ENCODE measurements around the gene FAM117A.

Gene FAM117A

GRCh38 chr17:49762151-49762941 is 1.6 kb downstream of the FAM117A start:
- no peak for DNase-seq (ENCODE audit: low spot score)

GRCh38 chr17:49760932-49761558 is 2.9 kb downstream of the FAM117A start:
- DNase-seq (ENCODE audit: low spot score): no peak

GRCh38 chr17:49760296-49760695 is 3.6 kb downstream of the FAM117A start:
- no peak for DNase-seq (ENCODE audit: low spot score)

GRCh38 chr17:49759203-49759602 is 4.7 kb downstream of the FAM117A start:
- DNase-seq (ENCODE audit: low spot score): no peak

- peak; percentile 49 for DNase-seq (ENCODE audit: low spot score)
These were observed 5.4 kb downstream of the FAM117A start for GRCh38 chr17:49758464-49759010.

- no peak for DNase-seq (ENCODE audit: low spot score)
These were observed 6.7 kb downstream of the FAM117A start for GRCh38 chr17:49757151-49757777.

GRCh38 chr17:49756323-49757150 is 7.4 kb downstream of the FAM117A start:
- DNase-seq (ENCODE audit: low spot score): no peak

GRCh38 chr17:49755663-49756283 is 8.2 kb downstream of the FAM117A start:
- no peak for DNase-seq (ENCODE audit: low spot score)

GRCh38 chr17:49753959-49754391 is 10.0 kb downstream of the FAM117A start:
- peak; percentile 43 for DNase-seq (ENCODE audit: low spot score)

- DNase-seq (ENCODE audit: low spot score): no peak
These were observed 11.4 kb downstream of the FAM117A start for GRCh38 chr17:49752508-49752907.

GRCh38 chr17:49749730-49750129 is 14.2 kb downstream of the FAM117A start:
- DNase-seq (ENCODE audit: low spot score): no peak

- no peak for DNase-seq (ENCODE audit: low spot score)
These were observed 15.1 kb downstream of the FAM117A start for GRCh38 chr17:49748791-49749190.

- DNase-seq (ENCODE audit: low spot score): no peak
These were observed 15.7 kb downstream of the FAM117A start for GRCh38 chr17:49748223-49748622.

GRCh38 chr17:49747632-49748031 is 16.3 kb downstream of the FAM117A start:
- DNase-seq (ENCODE audit: low spot score): no peak

- no peak for DNase-seq (ENCODE audit: low spot score)
These were observed 17.0 kb downstream of the FAM117A start for GRCh38 chr17:49746791-49747490.

- DNase-seq (ENCODE audit: low spot score): no peak
These were observed 18.5 kb downstream of the FAM117A start for GRCh38 chr17:49745175-49746139.

- DNase-seq (ENCODE audit: low spot score): no peak
These were observed 21.7 kb downstream of the FAM117A start for GRCh38 chr17:49742166-49742638.

GRCh38 chr17:49741692-49742076 is 22.2 kb downstream of the FAM117A start:
- DNase-seq (ENCODE audit: low spot score): no peak

- peak; percentile 61 for DNase-seq (ENCODE audit: low spot score)
These were observed 22.8 kb downstream of the FAM117A start for GRCh38 chr17:49741009-49741691.
